ENCODE measurements around the gene RNF145.

- TF ChIP-seq CTCF (IDR thresholded peaks at IDR 0.05) = no peak
- TF ChIP-seq POLR2A (IDR thresholded peaks at IDR 0.05) = no peak
Measured at GRCh38 chr5:159206818-159207217, 2.5 kb downstream of the RNF145 start.
